ENCODE results near the gene APC2.
A peak's percentile ranks its signal among the peaks of the same experiment; 100 is the strongest.

Gene APC2

DNA sequence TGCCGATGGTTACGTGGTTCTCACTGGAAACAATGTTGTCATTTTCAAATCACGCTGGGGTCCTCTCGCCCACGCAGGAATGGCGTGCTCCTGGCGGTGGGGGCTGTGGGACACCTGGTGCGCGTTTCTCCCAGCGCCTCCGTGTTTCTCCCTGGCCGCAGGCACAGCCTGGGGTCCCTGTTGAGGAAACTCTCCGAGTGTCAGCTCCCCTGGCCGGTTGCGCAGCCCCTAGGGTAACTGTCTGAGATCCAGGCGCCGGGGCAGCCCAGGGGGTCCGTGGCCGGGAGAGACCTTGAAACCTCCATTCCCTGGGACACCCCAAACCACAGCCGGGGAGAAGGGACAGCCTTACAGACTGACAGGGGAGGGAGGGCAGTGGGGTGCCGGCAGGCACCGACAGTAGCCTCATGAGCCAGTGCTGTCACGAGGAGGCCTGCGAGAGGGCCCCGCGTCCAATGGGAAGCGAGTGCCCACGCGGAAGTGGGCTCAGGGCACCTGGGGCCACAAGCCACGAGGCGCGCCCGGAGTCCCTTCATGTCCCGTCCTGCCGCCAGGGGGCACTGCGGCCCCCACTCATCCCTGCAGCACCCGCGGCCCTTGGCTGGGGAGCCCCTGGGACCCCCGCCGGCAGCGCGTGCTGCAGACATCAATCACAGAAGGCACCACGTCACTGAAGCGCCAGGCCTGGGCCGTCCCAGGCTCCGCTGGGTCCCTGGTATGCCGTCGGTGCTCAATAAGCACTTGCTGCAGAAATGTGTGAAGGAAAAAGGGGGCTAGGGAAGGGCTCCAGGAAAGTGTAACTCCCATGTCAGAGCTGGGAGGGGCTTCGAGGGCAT is 53.4 kb downstream of the APC2 start:
- Histone ChIP-seq H3K36me3 (ENCODE audit: control insufficient read depth in 4 of 4, insufficient read depth in 4 of 4, low read length in 3 of 4) (no peaks in the 10 kb centered on the region), H3K27ac (ENCODE audit: insufficient read depth in 1 of 2, low read depth in 1 of 2, low read length in 2 of 2, poor library complexity in 1 of 2, severe bottlenecking in 2 of 2) (no peak overlapping the region), H3K4me1 (ENCODE audit: control extremely low read depth in 1 of 4, control insufficient read depth in 4 of 4, insufficient read depth in 4 of 4, low read length in 3 of 4) (peaks cover 0 to 19% (median 13%) of the 10 kb centered on the region in 4 experiments), H3K4me3 (ENCODE audit: control insufficient read depth in 1 of 7, extremely low read depth in 1 of 7, insufficient read depth in 4 of 7, low read depth in 2 of 7, low read length in 6 of 7) (peak overlapping the region in 1 of 7 experiments; percentile 34), H3K27me3 (replicated peaks in 2 of 5; ENCODE audit: control insufficient read depth in 4 of 5, insufficient read depth in 5 of 5, low read length in 4 of 5) (peaks cover 0 to 39% (median 7%) of the 10 kb centered on the region in 5 experiments), H3K9me3 (ENCODE audit: control extremely low read depth in 1 of 5, control insufficient read depth in 4 of 5, insufficient read depth in 2 of 5, low read depth in 1 of 5, low read length in 4 of 5) (no peaks in the 10 kb centered on the region)
- DNase-seq: peak; percentile 53 to 72 (median 69)
- 7% methylated on average over 49 of the region's 49 CpGs for WGBS (ENCODE audit: insufficient coverage)
- ChIA-PET CTCF (interaction anchor here (1.0 kb wide), 1 partner anchor 37 kb away, joined by 3 read pairs; no protein-coding TSS in a partner anchor), POLR2A (no interaction called here)

DNA sequence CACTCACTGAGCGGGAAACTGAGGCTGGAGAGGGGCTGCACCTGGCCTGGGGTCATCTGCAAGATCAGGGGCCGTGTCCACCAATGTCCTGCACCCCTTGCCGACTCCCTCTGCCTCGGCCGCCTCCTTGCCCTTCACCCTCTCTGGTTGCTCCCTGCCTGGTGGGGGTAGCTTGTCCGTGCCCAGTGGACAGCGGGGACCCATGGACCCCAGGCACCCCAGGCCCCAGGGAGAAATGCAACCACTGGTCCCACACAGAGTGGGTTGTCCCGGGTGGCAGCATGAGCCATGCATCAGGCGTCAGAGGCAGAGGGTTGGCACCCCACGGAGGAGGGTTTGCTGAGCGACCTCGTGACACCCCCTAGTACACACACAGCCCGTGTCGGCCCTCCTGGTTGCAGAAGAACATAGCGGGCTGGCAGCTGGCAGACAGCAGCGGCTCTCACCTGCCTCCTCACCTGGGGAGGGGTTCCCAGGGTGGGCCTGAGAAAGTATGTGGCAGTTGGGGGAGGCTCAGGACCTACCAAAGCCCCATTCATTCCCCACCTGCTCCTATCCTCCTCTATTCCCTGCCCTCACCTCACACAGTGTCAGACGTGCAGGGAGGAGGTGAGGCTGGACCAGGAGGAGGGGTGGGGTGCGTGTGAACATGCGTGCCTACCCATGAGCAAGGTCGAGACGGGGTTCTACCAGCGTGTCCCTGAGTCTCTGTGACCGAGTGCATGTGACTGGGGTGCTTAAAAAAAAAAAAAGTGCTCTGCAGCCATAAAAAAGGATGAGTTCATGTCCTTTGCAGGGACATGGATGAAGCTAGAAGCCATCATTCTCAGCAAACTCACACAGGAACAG is 54.2 kb downstream of the APC2 start:
- Histone ChIP-seq H3K9me3 (ENCODE audit: control extremely low read depth in 1 of 5, control insufficient read depth in 4 of 5, insufficient read depth in 2 of 5, low read depth in 1 of 5, low read length in 4 of 5) (no peaks in the 10 kb centered on the region), H3K27ac (ENCODE audit: insufficient read depth in 1 of 2, low read depth in 1 of 2, low read length in 2 of 2, poor library complexity in 1 of 2, severe bottlenecking in 2 of 2) (no peak overlapping the region), H3K27me3 (replicated peaks in 2 of 5; ENCODE audit: control insufficient read depth in 4 of 5, insufficient read depth in 5 of 5, low read length in 4 of 5) (peaks cover 0 to 40% (median 7%) of the 10 kb centered on the region in 5 experiments), H3K36me3 (ENCODE audit: control insufficient read depth in 4 of 4, insufficient read depth in 4 of 4, low read length in 3 of 4) (no peaks in the 10 kb centered on the region), H3K4me3 (ENCODE audit: control insufficient read depth in 1 of 7, extremely low read depth in 1 of 7, insufficient read depth in 4 of 7, low read depth in 2 of 7, low read length in 6 of 7) (peak overlapping the region in 1 of 7 experiments; percentile 34), H3K4me1 (ENCODE audit: control extremely low read depth in 1 of 4, control insufficient read depth in 4 of 4, insufficient read depth in 4 of 4, low read length in 3 of 4) (peaks cover 0 to 22% (median 16%) of the 10 kb centered on the region in 4 experiments)
- ChIA-PET CTCF (interaction anchor here (0.6 to 1.0 kb wide), 2 partner anchors 38 to 287 kb away, joined by 3 to 4 read pairs; no protein-coding TSS in a partner anchor), POLR2A (no interaction called here)
- DNase-seq: no peak
- 58% methylated on average over 19 of the region's 23 CpGs for WGBS (ENCODE audit: insufficient coverage)

DNA sequence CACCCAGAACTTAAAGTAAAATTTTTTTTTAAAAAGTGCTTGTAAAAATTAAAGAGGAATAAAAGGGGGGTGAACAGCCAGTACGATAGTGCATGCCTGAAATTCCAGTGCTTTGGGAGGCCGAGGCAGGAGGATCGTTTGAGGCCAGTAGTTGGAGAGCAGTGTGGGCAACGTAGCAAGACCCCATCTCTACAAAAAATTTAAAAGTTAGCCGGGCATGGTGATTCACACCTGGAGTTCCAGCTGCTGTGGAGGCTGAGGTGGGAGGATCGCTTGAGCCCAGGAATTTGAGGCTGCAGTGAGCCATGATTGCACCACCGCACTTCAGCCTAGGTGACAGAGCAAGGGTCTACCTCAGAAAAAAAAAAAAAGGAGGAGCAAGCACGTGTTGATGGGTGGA is 55.1 kb downstream of the APC2 start:
- Histone ChIP-seq H3K27me3 (replicated peaks in 2 of 5; ENCODE audit: control insufficient read depth in 4 of 5, insufficient read depth in 5 of 5, low read length in 4 of 5) (peaks cover 0 to 46% (median 14%) of the 10 kb centered on the region in 5 experiments), H3K27ac (ENCODE audit: insufficient read depth in 1 of 2, low read depth in 1 of 2, low read length in 2 of 2, poor library complexity in 1 of 2, severe bottlenecking in 2 of 2) (no peak overlapping the region), H3K4me3 (ENCODE audit: control insufficient read depth in 1 of 7, extremely low read depth in 1 of 7, insufficient read depth in 4 of 7, low read depth in 2 of 7, low read length in 6 of 7) (no peak overlapping the region), H3K4me1 (ENCODE audit: control extremely low read depth in 1 of 4, control insufficient read depth in 4 of 4, insufficient read depth in 4 of 4, low read length in 3 of 4) (peaks cover 0 to 22% (median 16%) of the 10 kb centered on the region in 4 experiments), H3K36me3 (ENCODE audit: control insufficient read depth in 4 of 4, insufficient read depth in 4 of 4, low read length in 3 of 4) (no peaks in the 10 kb centered on the region), H3K9me3 (ENCODE audit: control extremely low read depth in 1 of 5, control insufficient read depth in 4 of 5, insufficient read depth in 2 of 5, low read depth in 1 of 5, low read length in 4 of 5) (no peaks in the 10 kb centered on the region)
- ChIA-PET CTCF (no interaction called here), POLR2A (no interaction called here)
- DNase-seq: no peak
- WGBS (ENCODE audit: insufficient coverage): 83% methylated on average over 7 of the region's 8 CpGs

DNA sequence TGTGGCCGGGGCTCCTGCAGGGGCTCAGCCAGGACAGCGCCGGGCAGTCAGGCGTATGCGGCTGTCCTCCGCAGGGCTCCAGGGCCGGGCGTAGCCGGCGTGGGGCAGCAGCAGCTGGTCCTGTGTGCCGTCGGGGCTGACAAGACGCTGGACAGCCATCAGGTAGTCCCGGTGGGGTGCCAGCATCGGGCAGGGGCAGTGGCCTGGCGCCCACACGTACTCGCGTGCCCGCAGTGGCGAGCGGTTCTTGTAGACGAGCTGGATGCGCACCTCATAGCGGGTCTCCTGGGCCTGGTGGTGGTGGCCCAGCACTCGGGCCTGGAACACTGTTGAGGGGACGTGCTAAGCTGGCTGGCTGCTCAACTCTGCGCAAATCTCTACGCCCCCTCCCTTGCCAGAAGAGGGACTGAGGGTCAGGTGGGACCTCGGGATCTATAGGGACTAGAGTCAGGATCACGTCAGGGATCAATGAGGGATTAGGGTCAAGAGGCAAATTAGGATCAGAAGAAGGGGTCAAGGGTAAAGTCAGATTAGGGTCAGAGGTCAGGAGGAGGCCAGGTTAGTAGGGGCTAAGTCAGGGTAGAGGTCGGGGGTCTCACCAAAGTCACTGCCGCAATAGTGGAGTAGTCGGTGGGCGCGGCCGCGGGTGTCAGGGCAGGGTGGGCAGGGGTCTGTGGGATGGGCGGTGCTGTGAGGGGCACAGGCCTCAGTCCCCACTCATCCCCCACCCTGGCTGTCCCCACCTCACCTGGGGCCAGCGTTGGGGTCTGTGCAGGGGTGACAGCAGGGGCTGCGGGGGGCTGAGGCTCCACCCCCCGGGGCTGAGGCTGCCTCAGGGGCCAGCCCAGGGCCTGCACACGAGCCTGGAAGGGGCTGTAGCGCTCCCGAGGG is 56.3 kb downstream of the APC2 start:
- POLR2A ChIA-PET: interaction anchor here (0.6 kb wide), 1 partner anchor 92 kb away, joined by 4 read pairs; no protein-coding TSS in a partner anchor
- Histone ChIP-seq H3K4me1 (ENCODE audit: control extremely low read depth in 1 of 4, control insufficient read depth in 4 of 4, insufficient read depth in 4 of 4, low read length in 3 of 4) (peaks cover 0 to 24% (median 16%) of the 10 kb centered on the region in 4 experiments), H3K27me3 (replicated peaks in 2 of 5; ENCODE audit: control insufficient read depth in 4 of 5, insufficient read depth in 5 of 5, low read length in 4 of 5) (peaks cover 0 to 59% (median 16%) of the 10 kb centered on the region in 5 experiments), H3K27ac (ENCODE audit: insufficient read depth in 1 of 2, low read depth in 1 of 2, low read length in 2 of 2, poor library complexity in 1 of 2, severe bottlenecking in 2 of 2) (no peak overlapping the region), H3K9me3 (ENCODE audit: control extremely low read depth in 1 of 5, control insufficient read depth in 4 of 5, insufficient read depth in 2 of 5, low read depth in 1 of 5, low read length in 4 of 5) (no peaks in the 10 kb centered on the region), H3K4me3 (ENCODE audit: control insufficient read depth in 1 of 7, extremely low read depth in 1 of 7, insufficient read depth in 4 of 7, low read depth in 2 of 7, low read length in 6 of 7) (no peak overlapping the region), H3K36me3 (ENCODE audit: control insufficient read depth in 4 of 4, insufficient read depth in 4 of 4, low read length in 3 of 4) (no peaks in the 10 kb centered on the region)
- 94% methylated on average over 40 of the region's 45 CpGs for WGBS (ENCODE audit: insufficient coverage)
- no peak for DNase-seq
- CTCF ChIA-PET: no interaction called here

- Histone ChIP-seq H3K4me1 (ENCODE audit: control extremely low read depth in 1 of 4, control insufficient read depth in 4 of 4, insufficient read depth in 4 of 4, low read length in 3 of 4) (peaks cover 0 to 24% (median 16%) of the 10 kb centered on the region in 4 experiments), H3K9me3 (ENCODE audit: control extremely low read depth in 1 of 5, control insufficient read depth in 4 of 5, insufficient read depth in 2 of 5, low read depth in 1 of 5, low read length in 4 of 5) (peaks cover 0 to 1% (median 0%) of the 10 kb centered on the region in 5 experiments), H3K27ac (ENCODE audit: insufficient read depth in 1 of 2, low read depth in 1 of 2, low read length in 2 of 2, poor library complexity in 1 of 2, severe bottlenecking in 2 of 2) (peak overlapping the region in 1 of 2 experiments; percentile 64), H3K36me3 (ENCODE audit: control insufficient read depth in 4 of 4, insufficient read depth in 4 of 4, low read length in 3 of 4) (no peaks in the 10 kb centered on the region), H3K4me3 (ENCODE audit: control insufficient read depth in 1 of 7, extremely low read depth in 1 of 7, insufficient read depth in 4 of 7, low read depth in 2 of 7, low read length in 6 of 7) (peak overlapping the region in 1 of 7 experiments; percentile 70), H3K27me3 (replicated peaks in 2 of 5; ENCODE audit: control insufficient read depth in 4 of 5, insufficient read depth in 5 of 5, low read length in 4 of 5) (peaks cover 0 to 66% (median 15%) of the 10 kb centered on the region in 5 experiments)
- DNase-seq: no peak
- CTCF ChIA-PET: no interaction called here
- 72% methylated on average over 17 of the region's 23 CpGs for WGBS (ENCODE audit: insufficient coverage)
- POLR2A ChIA-PET: no interaction called here
These were observed 57.3 kb downstream of the APC2 start for GRCh38 chr19:1507192-1507660.

DNA sequence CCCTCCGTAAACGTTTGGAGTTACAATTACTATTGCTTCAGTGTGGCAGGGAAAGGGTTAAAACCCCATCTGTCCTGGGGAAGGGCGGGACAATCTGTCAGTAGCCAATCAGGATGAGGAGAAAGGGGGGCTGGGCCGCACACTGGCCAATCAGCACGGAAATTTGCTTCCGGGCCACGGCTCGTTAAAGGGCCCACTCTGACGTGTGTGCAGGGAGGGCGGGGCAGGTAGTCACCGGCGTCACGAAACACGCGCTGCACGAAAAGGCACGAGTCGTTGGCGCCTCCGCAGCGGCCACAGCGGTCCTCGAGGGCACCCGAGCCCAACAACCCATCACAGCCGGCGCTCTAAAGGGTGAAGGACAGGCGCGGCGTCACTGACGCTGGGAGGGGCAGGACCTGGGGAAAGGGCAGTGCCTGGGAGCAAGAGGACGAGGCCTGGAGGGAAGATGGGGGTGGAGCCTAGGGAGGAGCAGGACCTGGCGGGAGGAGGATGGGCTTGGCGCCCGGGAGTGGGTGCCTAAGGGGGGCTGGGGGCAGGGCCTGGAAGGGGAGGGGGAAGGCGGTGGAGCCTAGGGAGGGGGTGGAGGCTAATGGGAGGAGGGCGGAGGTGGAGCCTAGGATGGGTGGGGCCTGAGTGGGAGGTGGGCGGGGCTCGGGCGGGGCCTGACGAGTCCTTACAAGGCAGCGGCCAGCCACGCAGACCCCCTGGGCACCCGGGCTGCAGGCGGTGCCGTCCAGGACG is 58.0 kb downstream of the APC2 start:
- DNase-seq: peak; percentile 97 to 98 (median 98)
- H3K4me3 ChIP-seq (ENCODE audit: control insufficient read depth in 1 of 7, extremely low read depth in 1 of 7, insufficient read depth in 4 of 7, low read depth in 2 of 7, low read length in 6 of 7): peak overlapping the region in 6 of 7 experiments; percentile 10 to 70 (median 52)
- ChIA-PET CTCF (interaction anchor here (1.5 kb wide), 2 partner anchors 7 to 14 kb away, joined by 3 to 4 read pairs; no protein-coding TSS in a partner anchor), POLR2A (no interaction called here)
- peaks cover 0 to 27% (median 19%) of the 10 kb centered on the region in 4 experiments for H3K4me1 ChIP-seq (ENCODE audit: control extremely low read depth in 1 of 4, control insufficient read depth in 4 of 4, insufficient read depth in 4 of 4, low read length in 3 of 4)
- H3K27me3 ChIP-seq (replicated peaks in 2 of 5; ENCODE audit: control insufficient read depth in 4 of 5, insufficient read depth in 5 of 5, low read length in 4 of 5): peaks cover 0 to 67% (median 14%) of the 10 kb centered on the region in 5 experiments
- H3K27ac ChIP-seq (ENCODE audit: insufficient read depth in 1 of 2, low read depth in 1 of 2, low read length in 2 of 2, poor library complexity in 1 of 2, severe bottlenecking in 2 of 2): peak overlapping the region in 1 of 2 experiments; percentile 64
- peaks cover 0 to 5% (median 0%) of the 10 kb centered on the region in 5 experiments for H3K9me3 ChIP-seq (ENCODE audit: control extremely low read depth in 1 of 5, control insufficient read depth in 4 of 5, insufficient read depth in 2 of 5, low read depth in 1 of 5, low read length in 4 of 5)
- no peaks in the 10 kb centered on the region for H3K36me3 ChIP-seq (ENCODE audit: control insufficient read depth in 4 of 4, insufficient read depth in 4 of 4, low read length in 3 of 4)
- under 1% methylated on average over 42 of the region's 46 CpGs for WGBS (ENCODE audit: insufficient coverage)

Data from common myeloid progenitor, CD34-positive (primary cell).